H9 (cell line): ENCODE data around the gene RPL29. TPM values are rescaled to one million over a fixed set of nuclear protein-coding genes. Genes with fewer than 3 reads are reported as not detected.

Experiments
- DNase-seq: peaks from one replicate; pipeline ENCODE4 v3.0.0-alpha.2; 2017
- H2AFZ ChIP-seq: one replicate; pipeline ENCODE4 v1.6.1; 2013; ENCODE audit warnings: mild to moderate bottlenecking, low read length, control low read depth, moderate library complexity
- H2AK5ac ChIP-seq: 2 replicates; pipeline ENCODE4 v1.6.1; 2013; ENCODE audit warnings: low read length, control low read depth, mixed read lengths; ENCODE audit not compliant: insufficient read length
- H2BK120ac ChIP-seq: one replicate; pipeline ENCODE4 v1.6.1; 2013; ENCODE audit warnings: low read depth, mild to moderate bottlenecking, low read length, control low read depth, inconsistent platforms; ENCODE audit not compliant: poor library complexity, severe bottlenecking
- H2BK12ac ChIP-seq: 2 replicates; pipeline ENCODE4 v1.6.1; 2013; ENCODE audit warnings: low read length, control low read depth, mixed read lengths, low read depth; ENCODE audit not compliant: insufficient read length
- H2BK15ac ChIP-seq: 2 replicates; pipeline ENCODE4 v1.6.1; 2013; ENCODE audit warnings: low read depth, low read length, control low read depth
- H2BK20ac ChIP-seq: one replicate; pipeline ENCODE4 v1.6.1; 2013; ENCODE audit warnings: low read depth, mild to moderate bottlenecking, low read length, control low read depth, inconsistent platforms; ENCODE audit not compliant: poor library complexity, severe bottlenecking
- H2BK5ac ChIP-seq: 2 replicates; pipeline ENCODE4 v1.6.1; 2013; ENCODE audit warnings: low read length, control low read depth, mixed read lengths; ENCODE audit not compliant: insufficient read length
- H3K14ac ChIP-seq: 2 replicates; pipeline ENCODE4 v1.6.1; 2013; ENCODE audit warnings: low read length, control low read depth; ENCODE audit not compliant: insufficient read depth
- H3K18ac ChIP-seq: 2 replicates; pipeline ENCODE4 v1.6.1; 2013; ENCODE audit warnings: low read depth, mild to moderate bottlenecking, mixed read lengths, low read length, control low read depth; ENCODE audit not compliant: insufficient read length
- H3K23ac ChIP-seq: 2 replicates; pipeline ENCODE4 v1.6.1; 2013; ENCODE audit warnings: low read length, control low read depth, mixed read lengths, low read depth; ENCODE audit not compliant: insufficient read length
- H3K23me2 ChIP-seq: 2 replicates; pipeline ENCODE4 v1.6.1; 2013; ENCODE audit warnings: low read depth, mild to moderate bottlenecking, mixed read lengths, low read length, control low read depth; ENCODE audit not compliant: insufficient read length, poor library complexity, severe bottlenecking
- H3K27ac ChIP-seq: 2 replicates; pipeline ENCODE4 v1.5.1; 2013; ENCODE audit warnings: low read length, control low read depth, mixed read lengths, low read depth; ENCODE audit not compliant: insufficient read length
- H3K27me3 ChIP-seq: 2 replicates; pipeline ENCODE4 v1.6.1; 2013; ENCODE audit warnings: low read length, control low read depth, inconsistent platforms; ENCODE audit not compliant: insufficient read depth
- H3K4ac ChIP-seq: 2 replicates; pipeline ENCODE4 v1.6.1; 2013; ENCODE audit warnings: low read depth, mild to moderate bottlenecking, control low read depth, inconsistent platforms, low read length, moderate library complexity
- H3K4me1 ChIP-seq: 2 replicates; pipeline ENCODE4 v1.6.1; 2013; ENCODE audit warnings: low read length, control low read depth, inconsistent platforms; ENCODE audit not compliant: insufficient read depth
- H3K4me2 ChIP-seq: 2 replicates; pipeline ENCODE4 v1.6.1; 2013; ENCODE audit warnings: low read length, control low read depth, mixed read lengths; ENCODE audit not compliant: insufficient read length, insufficient read depth
- H3K56ac ChIP-seq: 2 replicates; pipeline ENCODE4 v1.6.1; 2013; ENCODE audit warnings: low read depth, mild to moderate bottlenecking, mixed read lengths, low read length, control low read depth; ENCODE audit not compliant: insufficient read length
- H3K79me1 ChIP-seq: 2 replicates; pipeline ENCODE4 v1.6.1; 2013; ENCODE audit warnings: low read depth, mild to moderate bottlenecking, moderate library complexity, low read length, control low read depth, inconsistent platforms; ENCODE audit not compliant: insufficient read depth, poor library complexity, severe bottlenecking
- H3K79me2 ChIP-seq: 2 replicates; pipeline ENCODE4 v1.6.1; 2013; ENCODE audit warnings: low read length, control low read depth, inconsistent platforms; ENCODE audit not compliant: insufficient read depth
- H3K9ac ChIP-seq: 2 replicates; pipeline ENCODE4 v1.6.1; 2013; ENCODE audit warnings: low read length, control low read depth, mixed read lengths; ENCODE audit not compliant: insufficient read length; ENCODE audit errors: extremely low read depth
- H3K9me3 ChIP-seq: one replicate; pipeline ENCODE4 v1.6.1; 2013; ENCODE audit warnings: low read depth, low read length, inconsistent platforms; ENCODE audit not compliant: control insufficient read depth
- H3T11ph ChIP-seq: one replicate; pipeline ENCODE4 v1.6.1; 2013; ENCODE audit warnings: mild to moderate bottlenecking, low read length, control low read depth, inconsistent platforms
- H4K20me1 ChIP-seq: one replicate; pipeline ENCODE4 v1.6.1; 2013; ENCODE audit not compliant: control insufficient read depth, insufficient read length, insufficient read depth
- H4K5ac ChIP-seq: 2 replicates; pipeline ENCODE4 v1.6.1; 2013; ENCODE audit warnings: low read depth, mild to moderate bottlenecking, mixed read lengths, low read length, control low read depth; ENCODE audit not compliant: insufficient read length
- H4K8ac ChIP-seq: replicated peaks from 2 replicates; pipeline ENCODE4 v1.6.1; 2013; ENCODE audit warnings: low read length, control low read depth, mixed read lengths, low read depth; ENCODE audit not compliant: insufficient read length
- H4K91ac ChIP-seq: 2 replicates; pipeline ENCODE4 v1.6.1; 2013; ENCODE audit warnings: low read depth, mild to moderate bottlenecking, moderate library complexity, mixed read lengths, low read length, control low read depth; ENCODE audit not compliant: insufficient read length
- H3K27ac Mint-ChIP-seq, 3 experiments: 2 replicates in 2 of 3; 3 replicates in 1 of 3; pipeline ENCODE4 v1.8.0; 2020 to 2021; ENCODE audit warnings: mixed read lengths in 3 of 3, mild to moderate bottlenecking in 1 of 3, moderate library complexity in 1 of 3
- H3K27me3 Mint-ChIP-seq: 2 replicates; pipeline ENCODE4 v1.8.0; 2021; ENCODE audit warnings: low read depth, mild to moderate bottlenecking, moderate library complexity, mixed read lengths
- H3K36me3 Mint-ChIP-seq, 3 experiments: 2 replicates in 2 of 3; 3 replicates in 1 of 3; pipeline ENCODE4 v1.8.0; 2020 to 2021; ENCODE audit warnings: low read depth in 3 of 3, mixed read lengths in 3 of 3; ENCODE audit not compliant: insufficient read depth in 1 of 3
- H3K4me1 Mint-ChIP-seq, 2 experiments: 2 replicates each; pipeline ENCODE4 v1.8.0; 2020; ENCODE audit warnings: mixed read lengths in 2 of 2
- H3K4me3 Mint-ChIP-seq, 2 experiments: 2 replicates in 1 of 2; 3 replicates in 1 of 2; pipeline ENCODE4 v1.8.0; 2020 to 2021; ENCODE audit warnings: mild to moderate bottlenecking in 2 of 2, mixed read lengths in 2 of 2, moderate library complexity in 1 of 2
- H3K9me3 Mint-ChIP-seq, 2 experiments: 2 replicates in 1 of 2; 3 replicates in 1 of 2; pipeline ENCODE4 v1.8.0; 2020; ENCODE audit warnings: mild to moderate bottlenecking in 2 of 2, mixed read lengths in 2 of 2, moderate library complexity in 1 of 2
- WGBS: extraction: QIAGEN DNeasy Blood & Tissue Kit; methylation state at CpG from one replicate; pipeline ENCODE4 v1.1.7; 2013; ENCODE audit warnings: missing lambda C conversion rate, low lambda C conversion rate, mixed read lengths; ENCODE audit not compliant: insufficient read length; ENCODE audit errors: extremely low coverage; 5-methylcytosine and 5-hydroxymethylcytosine counted together
- total RNA-seq: library from RNA; stranded (reverse); gene quantifications from 2 replicates; pipeline ENCODE4 v1.2.1, GENCODE V29; 2021
- TF ChIP-seq, protein P1 (sequence below): fragments of 200-600 bp; sonication (generic); conservative IDR thresholded peaks from 3 replicates; pipeline ENCODE4 v1.8.0; 2021; ENCODE audit warnings: antibody characterized with exemption, mild to moderate bottlenecking

The RPL29 gene
- total RNA-seq, 1 experiment from 2014 or later, result 1,592 TPM

DNA sequence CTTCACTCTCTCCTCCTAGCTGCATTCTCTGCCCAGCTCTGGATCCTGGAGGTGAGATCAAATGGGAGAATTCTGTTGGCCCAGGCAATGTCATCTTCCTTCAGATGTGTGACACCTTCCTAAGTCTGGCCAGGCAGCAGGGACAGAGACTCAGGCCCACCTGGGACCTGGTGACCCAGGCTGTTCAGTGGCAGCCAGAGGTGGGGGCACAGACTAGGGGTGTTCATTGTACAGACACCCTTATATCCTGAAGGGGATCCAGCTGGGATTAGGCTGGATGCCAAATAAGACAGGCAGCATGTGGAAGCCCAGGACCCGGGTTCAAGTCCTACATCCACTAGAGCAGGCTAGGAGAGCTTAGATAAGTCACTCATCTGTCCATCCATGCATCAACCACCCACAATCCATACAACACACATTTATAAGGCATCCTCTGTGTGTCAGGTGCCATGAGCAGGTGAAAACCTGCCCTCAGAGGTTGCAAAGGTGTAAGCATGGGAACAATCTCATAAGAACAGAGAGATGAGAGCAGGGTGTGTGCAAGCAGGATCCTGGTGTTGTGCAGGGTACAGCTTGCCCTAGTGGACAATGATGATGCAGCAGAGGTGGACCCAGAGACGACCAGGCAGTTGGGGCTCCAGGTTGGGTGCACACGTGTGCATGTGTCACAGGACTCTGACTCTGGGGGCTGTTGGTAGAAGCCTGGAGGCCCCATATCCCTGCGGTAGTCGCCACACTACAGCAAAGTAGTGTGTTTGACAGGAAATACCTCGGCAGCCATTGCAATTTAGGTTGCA lies 18.3 kb upstream of the RPL29 start:
- Histone ChIP-seq H3K9me3 (no peaks in the 10 kb centered on the region), H3T11ph (no peak overlapping the region), H2BK12ac (no peak overlapping the region), H2AFZ (no peak overlapping the region), H3K79me1 (no peaks in the 10 kb centered on the region), H3K23ac (no peak overlapping the region), H3K27me3 (no peaks in the 10 kb centered on the region), H2BK120ac (no peak overlapping the region), H3K56ac (no peak overlapping the region), H3K4me2 (no peak overlapping the region), H2BK20ac (no peak overlapping the region), H4K20me1 (no peaks in the 10 kb centered on the region), H3K9ac (no peak overlapping the region), H4K5ac (no peak overlapping the region), H3K27ac (no peak overlapping the region), H4K91ac (no peak overlapping the region), H2AK5ac (no peak overlapping the region), H3K79me2 (no peaks in the 10 kb centered on the region), H2BK5ac (no peak overlapping the region), H3K4ac (no peak overlapping the region), H3K4me1 (no peaks in the 10 kb centered on the region), H3K18ac (no peak overlapping the region), H3K14ac (no peak overlapping the region), H2BK15ac (no peak overlapping the region), H3K23me2 (no peaks in the 10 kb centered on the region), H4K8ac (no peak overlapping the region)
- peaks cover 2% of the 10 kb centered on the region for H3K27me3 Mint-ChIP-seq
- DNase-seq, result no peak
- no peak overlapping the region for H3K4me3 Mint-ChIP-seq
- no peaks in the 10 kb centered on the region for H3K9me3 Mint-ChIP-seq
- no CpG with 5 or more reads among the region's 6 CpGs for WGBS
- H3K36me3 Mint-ChIP-seq, result no peaks in the 10 kb centered on the region
- H3K27ac Mint-ChIP-seq, result no peak overlapping the region
- TF ChIP-seq, protein P1, sequence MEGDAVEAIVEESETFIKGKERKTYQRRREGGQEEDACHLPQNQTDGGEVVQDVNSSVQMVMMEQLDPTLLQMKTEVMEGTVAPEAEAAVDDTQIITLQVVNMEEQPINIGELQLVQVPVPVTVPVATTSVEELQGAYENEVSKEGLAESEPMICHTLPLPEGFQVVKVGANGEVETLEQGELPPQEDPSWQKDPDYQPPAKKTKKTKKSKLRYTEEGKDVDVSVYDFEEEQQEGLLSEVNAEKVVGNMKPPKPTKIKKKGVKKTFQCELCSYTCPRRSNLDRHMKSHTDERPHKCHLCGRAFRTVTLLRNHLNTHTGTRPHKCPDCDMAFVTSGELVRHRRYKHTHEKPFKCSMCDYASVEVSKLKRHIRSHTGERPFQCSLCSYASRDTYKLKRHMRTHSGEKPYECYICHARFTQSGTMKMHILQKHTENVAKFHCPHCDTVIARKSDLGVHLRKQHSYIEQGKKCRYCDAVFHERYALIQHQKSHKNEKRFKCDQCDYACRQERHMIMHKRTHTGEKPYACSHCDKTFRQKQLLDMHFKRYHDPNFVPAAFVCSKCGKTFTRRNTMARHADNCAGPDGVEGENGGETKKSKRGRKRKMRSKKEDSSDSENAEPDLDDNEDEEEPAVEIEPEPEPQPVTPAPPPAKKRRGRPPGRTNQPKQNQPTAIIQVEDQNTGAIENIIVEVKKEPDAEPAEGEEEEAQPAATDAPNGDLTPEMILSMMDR, result no peak
- peaks cover 2 to 11% of the 10 kb centered on the region in 2 experiments; a peak in 3 of 4 replicates for H3K4me1 Mint-ChIP-seq
